Tibial nerve (tissue), 4 donors: Measurements from ENCODE around the gene SLC25A11. TPM values are rescaled to one million over a fixed set of nuclear protein-coding genes. Genes with fewer than 3 reads are reported as not detected.

ENCODE experiments used
- DNase-seq, 2 donors: peaks; one replicate each; pipeline ENCODE4 v3.0.0-alpha.2; 2019; ENCODE audit warnings: low spot score in 2 of 2
- H3K27ac ChIP-seq, 4 donors: fragments of 200-600 bp; sonication (generic) in 3 of 4; one replicate each; pipeline ENCODE4 v1.5.1; 2017 to 2019; ENCODE audit warnings: mild to moderate bottlenecking in 1 of 4
- H3K27me3 ChIP-seq, 2 donors: fragments of 200-600 bp; sonication (generic) in 1 of 2; one replicate each; pipeline versions ENCODE4 v1.5.1 to v1.6.0; 2017 to 2019
- H3K36me3 ChIP-seq, 3 donors: fragments of 200-600 bp; sonication (generic); one replicate each; pipeline ENCODE4 v1.5.1; 2018 to 2019
- H3K4me1 ChIP-seq, 4 donors: fragments of 200-600 bp; sonication (generic) in 3 of 4; one replicate each; pipeline ENCODE4 v1.5.1; 2017 to 2019
- H3K4me3 ChIP-seq, 4 donors: fragments of 200-600 bp; sonication (generic) in 3 of 4; one replicate each; pipeline ENCODE4 v1.5.1; 2017 to 2019; ENCODE audit warnings: mild to moderate bottlenecking in 1 of 4, moderate library complexity in 1 of 4
- H3K9me3 ChIP-seq, 4 donors: fragments of 200-600 bp; sonication (generic) in 3 of 4; one replicate each; pipeline ENCODE4 v1.5.1; 2017 to 2019
- EP300 ChIP-seq, 2 donors: sonication (generic); formaldehyde crosslinking; IDR thresholded peaks; one replicate each; pipeline ENCODE4 v1.6.1; 2017; ENCODE audit warnings: antibody characterized with exemption in 2 of 2, mild to moderate bottlenecking in 1 of 2
- POLR2A ChIP-seq, 2 donors: fragments of 450-650 bp; IDR thresholded peaks; one replicate each; pipeline ENCODE4 v1.6.1; 2017; ENCODE audit warnings: antibody characterized with exemption in 2 of 2, mild to moderate bottlenecking in 2 of 2, moderate library complexity in 2 of 2
- WGBS, 2 donors: methylation state at CpG; one replicate each; pipeline ENCODE4 v1.1.5; 2018; 5-methylcytosine and 5-hydroxymethylcytosine counted together
- small RNA-seq: library from RNA; depleted of rRNA; stranded (forward); fragments of <200 nt; gene quantifications from one replicate; pipeline ENCODE3, GENCODE V24; 2016
- total RNA-seq, 4 donors: library from RNA; depleted of rRNA; stranded (reverse); fragments of >200 nt; gene quantifications; one replicate each; pipeline ENCODE4 v1.1.0, GENCODE V29; 2016
- TF ChIP-seq, protein P1 (sequence below), 5 experiments: fragments of 200-600 bp in 3 of 5; fragments of 450-650 bp in 2 of 5; sonication (generic) in 3 of 5; IDR thresholded peaks; one replicate each; pipeline ENCODE4 v1.5.1; 2016 to 2019; ENCODE audit warnings: antibody characterized with exemption in 5 of 5, mild to moderate bottlenecking in 3 of 5, moderate library complexity in 2 of 5

Gene SLC25A11
- total RNA-seq, 4 donors from 2014 or later: 30.3 to 42.8 (median 32.3) TPM

GRCh38 chr17:4887581-4887980, 52.3 kb downstream of the SLC25A11 start:
- WGBS, 2 donors: 87 to 92% methylated on average over 18 of the region's 18 CpGs
- Histone ChIP-seq H3K27ac (no peak overlapping the region), H3K36me3 (peaks cover 4 to 92% (median 39%) of the 10 kb centered on the region in 3 donors), H3K27me3 (no peaks in the 10 kb centered on the region), H3K9me3 (no peaks in the 10 kb centered on the region), H3K4me3 (no peak overlapping the region), H3K4me1 (no peaks in the 10 kb centered on the region)
- TF ChIP-seq, protein P1, sequence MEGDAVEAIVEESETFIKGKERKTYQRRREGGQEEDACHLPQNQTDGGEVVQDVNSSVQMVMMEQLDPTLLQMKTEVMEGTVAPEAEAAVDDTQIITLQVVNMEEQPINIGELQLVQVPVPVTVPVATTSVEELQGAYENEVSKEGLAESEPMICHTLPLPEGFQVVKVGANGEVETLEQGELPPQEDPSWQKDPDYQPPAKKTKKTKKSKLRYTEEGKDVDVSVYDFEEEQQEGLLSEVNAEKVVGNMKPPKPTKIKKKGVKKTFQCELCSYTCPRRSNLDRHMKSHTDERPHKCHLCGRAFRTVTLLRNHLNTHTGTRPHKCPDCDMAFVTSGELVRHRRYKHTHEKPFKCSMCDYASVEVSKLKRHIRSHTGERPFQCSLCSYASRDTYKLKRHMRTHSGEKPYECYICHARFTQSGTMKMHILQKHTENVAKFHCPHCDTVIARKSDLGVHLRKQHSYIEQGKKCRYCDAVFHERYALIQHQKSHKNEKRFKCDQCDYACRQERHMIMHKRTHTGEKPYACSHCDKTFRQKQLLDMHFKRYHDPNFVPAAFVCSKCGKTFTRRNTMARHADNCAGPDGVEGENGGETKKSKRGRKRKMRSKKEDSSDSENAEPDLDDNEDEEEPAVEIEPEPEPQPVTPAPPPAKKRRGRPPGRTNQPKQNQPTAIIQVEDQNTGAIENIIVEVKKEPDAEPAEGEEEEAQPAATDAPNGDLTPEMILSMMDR (IDR thresholded peaks at IDR 0.05): no peak
- TF ChIP-seq EP300 (IDR thresholded peaks at IDR 0.05) (no peak), POLR2A (IDR thresholded peaks at IDR 0.05) (no peak)
- DNase-seq: no peak

Small RNAs within 50 kb of the gene (small RNA-seq; reads per million reads assigned to genes)
- not detected for gene MIR6864
- not detected for gene MIR6865

Other genes starting within 250 kb of the SLC25A11 start
- 10 to 100 TPM; 27.1 to 95.1 (median 29.1) TPM for gene PELP1, start 235.9 kb downstream of the SLC25A11 start, total RNA-seq
- gene ARRB2, start 229.4 kb downstream of the SLC25A11 start, total RNA-seq: 100 to 1,000 TPM in 1 of 4 donors, 10 to 100 TPM in 3; 50.2 to 103 (median 57.4) TPM
- 10 to 100 TPM; 20.8 to 32.8 (median 28.4) TPM for gene MED11, start 208.6 kb downstream of the SLC25A11 start, total RNA-seq
- under 1 TPM in 3 of 4 donors, not detected in 1; 0.42 to 0.66 (median 0.59) TPM for gene ZMYND15, start 200.2 kb downstream of the SLC25A11 start, total RNA-seq
- gene CXCL16, start 200.1 kb downstream of the SLC25A11 start, total RNA-seq: 10 to 100 TPM in 3 of 4 donors, 1 to 10 TPM in 1; 5.7 to 27.3 (median 13.6) TPM
- gene TM4SF5, start 168.2 kb downstream of the SLC25A11 start, total RNA-seq: not detected
- gene VMO1, start 153.7 kb downstream of the SLC25A11 start, total RNA-seq: 1 to 10 TPM in 3 of 4 donors, not detected in 1; 1.4 to 6.0 (median 1.9) TPM
- gene GLTPD2, start 151.1 kb downstream of the SLC25A11 start, total RNA-seq: not detected
- gene PSMB6, start 143.9 kb downstream of the SLC25A11 start, total RNA-seq: 100 to 1,000 TPM; 100 to 171 (median 122) TPM
- gene PLD2, start 132.9 kb downstream of the SLC25A11 start, total RNA-seq: 10 to 100 TPM; 17.2 to 63.0 (median 30.1) TPM
- 10 to 100 TPM; 57.1 to 94.3 (median 85.7) TPM for gene MINK1, start 106.7 kb downstream of the SLC25A11 start, total RNA-seq
- gene C17orf107, start 40.5 kb downstream of the SLC25A11 start, total RNA-seq: 1 to 10 TPM in 3 of 4 donors, under 1 TPM in 1; 0.90 to 2.0 (median 1.3) TPM
- gene CHRNE, start 36.9 kb downstream of the SLC25A11 start, total RNA-seq: 1 to 10 TPM in 2 of 4 donors, under 1 TPM in 2; 0.22 to 2.5 (median 1.0) TPM
- not detected for gene GP1BA, start 7.8 kb downstream of the SLC25A11 start, total RNA-seq
- 10 to 100 TPM; 45.0 to 55.0 (median 51.4) TPM for gene RNF167, start 222 bp upstream of the SLC25A11 start, total RNA-seq
- gene PFN1, start 8.5 kb upstream of the SLC25A11 start, total RNA-seq: 1,000 to 10,000 TPM in 1 of 4 donors, 100 to 1,000 TPM in 3; 422 to 1,004 (median 483) TPM
- 10 to 100 TPM in 2 of 4 donors, 1 to 10 TPM in 2; 7.5 to 15.3 (median 10.2) TPM for gene ENO3, start 11.1 kb upstream of the SLC25A11 start, total RNA-seq
- 10 to 100 TPM; 36.9 to 70.0 (median 42.0) TPM for gene SPAG7, start 27.8 kb upstream of the SLC25A11 start, total RNA-seq
- 10 to 100 TPM; 15.3 to 46.2 (median 22.5) TPM for gene CAMTA2, start 47.6 kb upstream of the SLC25A11 start, total RNA-seq
- 1 to 10 TPM; 1.2 to 1.8 (median 1.7) TPM for gene INCA1, start 57.5 kb upstream of the SLC25A11 start, total RNA-seq
- 10 to 100 TPM; 78.0 to 89.7 (median 79.6) TPM for gene KIF1C, start 57.9 kb upstream of the SLC25A11 start, total RNA-seq
- gene SLC52A1, start 95.4 kb upstream of the SLC25A11 start, total RNA-seq: not detected
- gene ZFP3, start 138.4 kb upstream of the SLC25A11 start, total RNA-seq: 1 to 10 TPM; 2.5 to 7.1 (median 4.7) TPM
- gene ZNF232, start 171.8 kb upstream of the SLC25A11 start, total RNA-seq: 10 to 100 TPM in 2 of 4 donors, 1 to 10 TPM in 2; 7.3 to 16.4 (median 9.8) TPM
- 1 to 10 TPM in 1 of 4 donors, under 1 TPM in 1, not detected in 2; under 0.01 to 3.9 TPM for gene USP6, start 176.0 kb upstream of the SLC25A11 start, total RNA-seq